GM19452 (cell line): Measurements from ENCODE around the gene TBCD.
A peak's percentile ranks its signal among the peaks of the same experiment; 100 is the strongest.

Source experiments
- ATAC-seq: cut with Tn5 transposase; IDR thresholded peaks from one replicate; pipeline ENCODE4 v1.9.1; 2021; ENCODE audit not compliant: unreplicated experiment

The TBCD gene

GRCh38 chr17:82849076-82849945 is 97.4 kb downstream of the TBCD start:
- no peak for ATAC-seq

DNA sequence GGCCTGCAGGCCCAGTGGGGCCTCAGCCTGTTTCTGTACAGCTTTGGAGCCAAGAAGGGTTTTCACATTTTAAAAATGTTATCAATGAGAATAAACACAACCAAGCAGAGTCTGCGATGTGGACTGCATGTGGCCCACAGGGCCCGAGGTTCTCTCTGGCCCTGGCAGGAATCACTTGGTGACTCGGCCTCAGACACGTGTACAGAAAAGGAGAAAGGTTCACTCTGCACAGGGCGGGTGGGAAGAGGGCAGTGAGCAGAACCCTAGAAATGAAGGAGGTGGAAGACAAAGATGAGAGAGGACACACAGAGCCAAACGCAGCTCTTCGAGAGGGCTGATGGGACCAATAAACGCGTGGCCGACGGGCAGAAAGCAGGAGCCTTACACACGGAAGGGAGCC is 99.5 kb downstream of the TBCD start:
- ATAC-seq: no peak

GRCh38 chr17:82854226-82854625 is 102.4 kb downstream of the TBCD start:
- no peak for ATAC-seq

GRCh38 chr17:82856361-82856760 is 104.5 kb downstream of the TBCD start:
- no peak for ATAC-seq

DNA sequence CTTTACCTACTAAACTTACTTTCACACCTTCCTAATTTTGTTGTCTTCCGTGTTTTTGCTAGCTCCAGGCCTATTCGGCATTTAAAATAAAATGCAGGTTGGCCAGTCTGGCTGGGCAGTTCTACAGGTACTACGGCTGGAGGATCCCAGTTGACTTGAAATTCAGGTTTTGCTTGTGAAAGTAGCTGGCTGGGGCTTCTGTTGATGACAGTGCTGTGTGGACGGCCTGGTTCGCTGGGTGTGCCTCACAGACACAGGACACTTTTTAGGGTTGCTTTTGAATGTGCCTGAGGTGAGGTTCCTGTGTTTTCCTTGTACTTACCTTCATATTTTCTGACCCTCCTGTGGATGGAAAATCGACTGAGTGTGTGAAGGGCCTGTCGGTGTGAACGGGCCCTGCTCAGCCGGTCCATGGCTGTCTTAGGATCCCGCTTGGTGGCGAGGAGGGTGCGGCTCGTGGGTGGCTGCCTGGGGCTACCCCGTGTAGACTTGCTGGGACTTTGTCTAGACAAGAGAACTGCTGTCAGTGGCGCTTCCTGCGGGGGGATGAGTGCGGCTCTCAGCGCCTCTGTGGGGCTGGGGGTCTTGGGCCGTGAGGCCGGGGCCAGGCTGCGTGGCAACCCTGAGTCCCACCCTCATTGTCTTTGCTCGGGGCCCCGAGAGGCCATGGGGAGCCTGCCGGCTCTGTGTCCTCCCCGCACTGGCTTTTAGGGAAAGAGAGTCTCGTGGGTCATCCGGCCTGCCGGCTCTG is 106.7 kb downstream of the TBCD start:
- ATAC-seq: no peak

GRCh38 chr17:82859431-82860403 is 107.9 kb downstream of the TBCD start:
- ATAC-seq: no peak

DNA sequence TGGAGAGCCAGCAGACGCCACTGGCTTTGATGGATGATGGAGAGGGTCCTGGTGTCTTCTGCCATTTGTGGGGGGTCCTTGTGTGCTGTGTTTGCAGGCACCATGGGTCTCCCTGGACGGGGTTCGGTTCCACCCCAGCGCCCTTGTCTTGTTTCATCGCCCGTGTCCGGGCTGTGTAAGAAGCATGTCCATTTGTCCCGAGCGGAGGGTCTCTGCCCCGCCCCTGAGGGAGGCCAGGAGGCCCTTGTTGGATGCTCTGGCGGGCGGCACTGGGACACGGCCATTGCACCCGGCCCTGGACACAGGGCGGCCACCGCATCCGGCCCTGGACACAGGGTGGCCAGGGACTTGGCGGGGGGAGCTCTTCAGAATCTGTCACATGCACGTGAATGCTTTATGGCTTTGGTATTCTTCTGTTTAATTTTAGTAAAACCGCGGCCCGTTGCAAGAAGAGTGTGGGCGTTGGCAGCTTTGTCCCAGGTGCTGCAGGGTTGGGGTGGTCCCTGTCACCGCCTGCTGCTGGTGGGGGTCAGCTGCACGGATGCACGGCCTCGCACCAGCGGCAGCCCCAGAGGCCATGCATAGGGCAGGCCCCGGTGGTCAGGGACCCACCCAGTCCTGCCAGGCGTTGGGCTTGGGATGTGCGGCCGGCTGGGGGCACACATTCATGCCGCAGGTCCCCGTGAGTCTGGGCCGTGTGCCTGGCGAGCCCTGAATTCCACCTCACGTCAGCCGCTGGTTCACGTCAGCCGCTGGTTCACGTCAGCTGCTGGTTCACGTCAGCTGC is 108.9 kb downstream of the TBCD start:
- ATAC-seq: no peak

DNA sequence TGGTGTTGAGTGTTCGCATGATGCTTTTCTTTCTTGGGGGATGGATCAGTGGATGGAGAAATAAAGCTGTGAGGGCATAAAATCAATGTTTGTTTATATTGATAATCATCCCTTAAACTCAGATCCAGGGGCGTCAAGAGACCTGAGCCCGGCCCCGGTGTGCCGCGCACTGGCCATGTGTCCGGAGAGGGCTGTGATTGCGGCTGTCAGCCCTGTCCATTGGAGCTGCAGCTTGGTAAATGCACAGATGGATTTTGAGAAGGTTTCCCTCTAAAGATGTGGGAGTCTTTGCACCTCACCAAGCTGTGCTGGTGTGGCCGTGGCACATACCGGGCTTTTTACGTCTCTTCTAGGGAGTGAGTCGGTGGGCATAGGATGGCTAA is 109.5 kb downstream of the TBCD start:
- no peak for ATAC-seq

- no peak for ATAC-seq
These were observed 110.3 kb downstream of the TBCD start for GRCh38 chr17:82862191-82862590.

DNA sequence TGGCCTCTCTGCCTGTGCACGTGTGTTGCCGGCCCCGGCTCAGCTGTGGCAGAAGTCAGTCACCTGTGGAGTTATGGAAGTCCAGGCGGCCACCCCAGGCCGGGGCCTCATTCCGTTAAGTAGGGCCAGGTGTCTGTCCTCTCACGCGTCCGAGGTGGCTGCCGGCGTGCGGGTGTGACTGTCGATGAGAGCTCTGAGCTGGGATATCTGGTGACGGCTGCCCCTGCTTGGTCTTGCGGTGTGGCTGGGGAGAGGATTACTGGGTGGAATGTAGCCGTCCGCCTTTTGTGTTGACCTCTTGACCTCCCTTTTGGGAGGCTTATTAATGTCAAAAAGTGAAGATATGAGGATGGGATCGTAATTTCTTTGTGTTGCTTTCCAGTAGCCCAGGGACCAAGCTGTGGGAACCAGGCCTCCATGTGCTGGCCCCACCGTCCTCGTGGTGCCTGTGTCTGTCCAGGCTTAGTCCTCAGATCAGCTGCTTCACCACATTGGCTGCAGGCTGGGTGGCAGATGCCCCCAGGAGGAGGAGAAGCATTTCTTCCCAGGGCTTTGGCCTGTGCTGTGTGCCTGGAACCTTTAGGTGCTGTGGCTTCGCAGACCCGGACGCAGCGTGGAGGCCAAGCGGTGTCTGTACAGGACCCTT is 111.0 kb downstream of the TBCD start:
- ATAC-seq: no peak

- no peak for ATAC-seq
These were observed 111.6 kb downstream of the TBCD start for GRCh38 chr17:82863383-82863940.

- ATAC-seq: peak; percentile 76
These were observed 112.3 kb downstream of the TBCD start for GRCh38 chr17:82863941-82864712.

DNA sequence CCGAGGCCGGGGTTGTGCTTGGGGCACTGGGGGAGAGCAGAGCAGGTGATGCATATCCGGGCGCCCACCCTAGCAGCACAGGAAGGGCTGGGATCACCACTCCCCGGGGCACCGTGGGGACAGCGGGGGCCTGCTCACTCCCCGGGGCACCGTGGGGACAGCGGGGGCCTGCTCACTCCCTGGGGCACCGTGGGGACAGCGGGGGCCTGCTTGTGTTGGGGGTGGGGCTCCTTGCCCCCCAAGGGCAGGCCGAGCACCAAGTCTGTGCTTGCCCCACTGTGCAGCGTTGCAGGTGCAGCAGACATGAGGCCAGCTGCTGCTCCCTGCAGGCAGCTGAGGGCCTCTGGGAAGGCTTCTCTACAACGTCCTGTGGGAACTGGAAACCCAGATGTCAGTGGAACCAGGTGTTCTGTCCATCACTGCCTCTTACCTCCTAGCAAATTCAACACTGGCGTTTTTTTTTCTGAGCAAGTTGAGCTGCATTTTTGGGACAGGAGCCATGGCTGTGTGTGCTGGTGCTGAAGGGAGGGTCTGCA is 112.9 kb downstream of the TBCD start:
- no peak for ATAC-seq

GRCh38 chr17:82865274-82865673 is 113.4 kb downstream of the TBCD start:
- no peak for ATAC-seq

DNA sequence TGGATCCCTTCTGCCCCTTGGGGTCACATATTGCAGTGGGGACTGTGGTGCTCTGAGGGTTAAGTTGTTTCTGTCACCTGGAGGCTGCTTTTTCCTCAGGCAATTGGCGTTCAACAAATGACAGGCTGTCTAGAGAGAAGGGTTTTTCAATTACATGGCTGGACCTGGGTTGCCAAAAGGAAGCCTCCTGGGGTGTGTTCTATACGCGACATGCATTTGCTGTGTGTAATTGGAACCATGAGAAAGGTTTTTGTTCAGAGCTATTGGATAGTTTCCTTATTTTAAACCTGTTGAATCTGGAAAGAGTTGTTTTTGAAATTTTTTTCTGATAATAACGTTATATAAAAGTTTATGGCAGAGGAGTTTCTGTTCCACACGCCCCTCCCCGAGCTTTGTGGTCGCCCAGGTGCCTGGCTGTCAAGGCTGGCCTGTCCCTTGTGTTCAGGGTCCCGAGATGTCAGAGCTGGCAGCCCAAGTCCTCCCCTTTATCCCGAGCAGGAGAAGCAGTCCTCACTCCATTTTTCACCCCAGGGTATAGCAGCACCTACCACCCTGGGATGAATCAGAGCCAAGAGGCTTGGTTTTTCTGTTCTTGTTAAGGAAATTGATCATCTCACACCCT is 114.0 kb downstream of the TBCD start:
- no peak for ATAC-seq

DNA sequence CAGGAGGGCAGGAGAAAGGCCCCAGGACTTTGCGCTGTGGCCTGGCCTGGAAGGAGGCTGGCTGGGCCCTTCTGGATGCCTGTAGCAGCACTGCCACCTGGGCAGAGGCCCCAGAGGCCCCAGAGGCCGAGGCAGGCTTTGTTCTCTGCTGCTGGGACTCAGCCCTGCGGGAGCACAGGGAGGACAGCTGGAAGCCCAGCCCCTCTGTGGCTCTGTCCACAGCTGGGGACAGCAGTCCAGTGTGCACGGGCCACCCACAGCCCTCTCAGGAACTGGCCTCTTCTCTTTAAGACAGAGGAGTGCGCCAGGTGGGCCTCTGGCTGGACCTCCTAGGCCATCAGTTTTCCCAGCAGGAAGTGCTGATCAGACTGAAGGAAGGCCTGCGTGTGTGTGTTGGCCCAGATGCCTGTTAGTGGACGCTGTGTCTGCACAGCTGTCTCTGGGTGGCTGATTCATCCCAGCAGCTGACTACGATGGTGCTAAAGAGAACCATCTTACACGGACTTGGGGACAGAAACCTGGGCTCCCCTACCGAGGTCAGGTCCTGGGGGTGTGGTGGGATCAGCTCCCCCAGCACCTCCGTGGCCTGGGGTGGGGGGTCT is 114.8 kb downstream of the TBCD start:
- no peak for ATAC-seq

DNA sequence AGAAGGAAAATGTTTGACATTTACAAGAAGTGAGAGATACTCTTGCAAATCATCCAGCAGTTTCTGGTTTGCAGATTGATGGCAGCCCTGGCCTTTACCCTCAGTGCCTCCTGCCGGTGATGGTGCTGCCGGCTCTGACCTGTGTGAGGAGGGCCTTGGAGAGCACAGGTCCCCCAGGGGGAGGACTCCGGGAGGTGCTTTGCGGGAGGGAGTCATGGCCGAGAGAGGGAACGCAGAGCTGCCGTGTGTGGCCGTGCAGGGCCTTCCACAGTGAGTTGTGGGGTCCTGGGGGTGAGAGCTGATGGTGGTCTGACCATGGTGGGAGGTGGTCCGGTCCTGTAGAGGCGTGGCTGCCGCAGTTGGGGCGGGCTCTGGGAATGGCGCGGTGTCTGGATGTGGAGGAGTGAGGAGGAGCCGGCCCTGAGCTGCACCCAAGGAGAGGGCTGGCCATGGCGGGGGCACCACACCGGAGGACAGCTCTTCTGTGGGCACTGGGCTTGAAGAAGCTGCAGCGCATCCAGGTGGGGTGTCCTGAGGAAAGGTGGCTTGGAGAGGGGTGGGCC is 116.0 kb downstream of the TBCD start:
- no peak for ATAC-seq
